HG02798 (cell line): Measurements from ENCODE around the gene PKP4.

Experiments
- ATAC-seq: cut with Tn5 transposase; IDR thresholded peaks from one replicate; pipeline ENCODE4 v1.9.1; 2021; ENCODE audit warnings: mild to moderate bottlenecking; ENCODE audit not compliant: unreplicated experiment, poor library complexity

PKP4 gene

DNA sequence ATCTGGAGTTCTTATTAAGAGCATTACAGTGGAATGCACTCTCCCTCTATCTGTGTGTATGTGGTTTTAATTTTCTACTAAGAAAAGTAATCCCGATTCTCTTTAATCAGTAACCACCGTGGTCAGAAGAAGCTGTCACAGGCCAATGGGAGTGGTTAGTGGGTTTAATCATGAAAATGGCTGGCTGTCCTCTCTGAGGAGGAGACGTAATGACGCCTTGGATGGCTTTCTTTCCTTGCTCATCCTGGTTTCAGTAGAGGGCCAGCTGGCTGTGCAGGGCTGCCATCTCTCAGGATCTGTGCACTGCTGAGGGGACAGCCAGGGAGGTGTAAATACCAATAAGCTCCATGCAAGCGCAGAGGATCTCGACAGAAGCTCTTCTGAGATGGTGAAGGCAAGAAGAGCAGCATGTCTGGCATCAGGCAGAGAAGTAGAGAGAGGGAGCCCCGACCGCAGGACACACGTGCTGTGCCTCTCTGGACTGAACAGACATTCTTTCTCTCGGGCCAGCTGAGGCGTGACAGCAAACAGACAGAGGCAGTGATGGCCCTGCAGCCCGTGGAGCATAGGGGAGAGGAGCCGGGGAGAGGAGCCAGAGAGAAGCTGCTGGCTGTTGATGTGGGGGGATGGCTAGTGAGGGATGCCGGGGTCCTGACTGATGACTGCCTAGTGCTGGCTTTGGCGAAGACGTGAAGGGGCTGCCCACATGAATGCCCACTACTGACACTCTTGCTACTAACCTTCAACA, 273.3 kb downstream of the PKP4 start:
- ATAC-seq = no peak

DNA sequence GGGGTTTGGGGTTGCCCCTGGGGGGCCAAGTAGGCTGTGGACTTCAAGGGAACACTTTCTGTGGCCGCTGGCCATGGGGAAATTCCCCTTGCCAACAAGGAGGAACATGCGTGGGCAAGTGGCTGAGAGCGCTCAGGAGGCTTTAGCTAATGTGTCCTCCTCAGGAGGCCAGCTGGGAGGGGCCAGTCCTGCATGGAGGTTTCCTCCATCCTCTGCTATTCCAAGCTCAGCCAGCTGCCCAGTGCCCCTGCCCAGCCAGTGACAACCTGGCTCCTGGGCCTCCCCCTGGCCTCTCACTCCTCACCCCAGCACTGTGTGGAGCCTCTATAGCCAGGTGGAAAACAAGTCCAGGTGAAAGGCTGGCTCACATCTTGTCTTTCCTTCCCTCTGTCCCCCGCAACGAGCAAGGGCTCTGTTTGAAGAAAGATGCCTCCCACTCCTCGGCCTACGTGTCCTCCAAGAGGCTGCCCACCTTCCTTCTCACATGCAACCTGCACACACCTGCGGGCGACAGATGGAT, 273.9 kb downstream of the PKP4 start:
- ATAC-seq = no peak

- ATAC-seq = no peak
Measured at GRCh38 chr2:158731386-158731785, 274.6 kb downstream of the PKP4 start.
